Ovary (tissue), 9 donors: ENCODE data around the gene TENM4. TPM values are rescaled to one million over a fixed set of nuclear protein-coding genes. Genes with fewer than 3 reads are reported as not detected.

Source experiments
- DNase-seq, 5 donors: peaks; one replicate each; pipeline ENCODE4 v3.0.0-alpha.2; 2019 to 2020
- H3K27ac ChIP-seq, 2 donors: fragments of 200-600 bp; one replicate each; pipeline versions ENCODE4 v1.5.1 to v1.8.0; 2019 to 2022
- H3K27me3 ChIP-seq: fragments of 200-600 bp; one replicate; pipeline ENCODE4 v1.8.0; 2022
- H3K36me3 ChIP-seq: fragments of 200-600 bp; sonication (generic); one replicate; pipeline ENCODE4 v1.5.1; 2019
- H3K4me1 ChIP-seq: one replicate; pipeline ENCODE4 v1.8.1; 2013; ENCODE audit warnings: mild to moderate bottlenecking, moderate library complexity; ENCODE audit not compliant: insufficient read depth
- H3K4me3 ChIP-seq: fragments of 200-600 bp; sonication (generic); one replicate; pipeline ENCODE4 v1.5.1; 2017
- H3K9me3 ChIP-seq, 2 donors: fragments of 200-600 bp in 1 of 2; sonication (generic) in 1 of 2; one replicate each; pipeline versions ENCODE4 v1.5.1 to v1.8.1; 2013 to 2019; ENCODE audit warnings: mild to moderate bottlenecking in 1 of 2, moderate library complexity in 1 of 2
- CTCF ChIP-seq, 3 donors: fragments of 450-650 bp in 2 of 3; fragments of 200-600 bp in 1 of 3; IDR thresholded peaks; one replicate each; pipeline versions ENCODE4 v1.5.1 to v1.8.0; 2016 to 2022; ENCODE audit warnings: antibody characterized with exemption in 3 of 3, mild to moderate bottlenecking in 1 of 3
- EP300 ChIP-seq: sonication (generic); formaldehyde crosslinking; IDR thresholded peaks from one replicate; pipeline ENCODE4 v1.6.1; 2017; ENCODE audit warnings: antibody characterized with exemption
- POLR2A ChIP-seq: fragments of 450-650 bp; IDR thresholded peaks from one replicate; pipeline ENCODE4 v1.6.1; 2017; ENCODE audit warnings: antibody characterized with exemption, mild to moderate bottlenecking, moderate library complexity
- WGBS, 3 donors: extraction: QIAGEN DNeasy Blood & Tissue Kit in 1 of 3; methylation state at CpG; one replicate each; pipeline versions ENCODE4 v1.1.5 to v1.1.7; 2013 to 2017; 5-methylcytosine and 5-hydroxymethylcytosine counted together
- intact Hi-C, 4 donors: fragments of 100-400 bp; cut with DNase I; formaldehyde crosslinking; loops; one replicate each; pipeline versions ENCODE4 v1.11.0 to v1.15.1; 2022 to 2023
- polyA plus RNA-seq, 2 donors: library from polyadenylated mRNA; stranded (reverse); fragments of 200-250 nt in 1 of 2; fragments of 350-450 nt in 1 of 2; fragmentation: Illumina TruSeq in 1 of 2; extraction: RNeasy Lipid Tissue Mini Kit (QIAGEN cat#74804) in 1 of 2; gene quantifications; one replicate each; pipeline ENCODE4 v1.2.3, GENCODE V29; 2013 to 2014
- total RNA-seq, 7 donors: library from RNA; depleted of rRNA in 2 of 7; stranded (reverse); fragments of >200 nt in 2 of 7; fragmentation: NEBNext Ultra II Directional in 3 of 7; extraction: Animal tissue kit (Norgen Biotek cat#: 25700) in 3 of 7; gene quantifications; one replicate each; pipeline versions ENCODE4 v1.1.0 to v1.2.4, GENCODE V29; 2016 to 2023
- donor health status: DM: no; HTN: no; CAD: no; lungs with moderate emphysema.
- donor health status: DM: no; HTN: no; CAD: no.
- donor health status: Bipolar disorder and iron deficiency.
- donor health status: DM: yes; HTN: yes; CAD: no.
- donor health status: DM: no; HTN: no; CAD: no.
- donor health status: DM: yes; HTN: yes; CAD: no.

The TENM4 gene
- total and polyA plus RNA-seq, 9 donors = 11.0 to 206 (median 107) TPM

DNA sequence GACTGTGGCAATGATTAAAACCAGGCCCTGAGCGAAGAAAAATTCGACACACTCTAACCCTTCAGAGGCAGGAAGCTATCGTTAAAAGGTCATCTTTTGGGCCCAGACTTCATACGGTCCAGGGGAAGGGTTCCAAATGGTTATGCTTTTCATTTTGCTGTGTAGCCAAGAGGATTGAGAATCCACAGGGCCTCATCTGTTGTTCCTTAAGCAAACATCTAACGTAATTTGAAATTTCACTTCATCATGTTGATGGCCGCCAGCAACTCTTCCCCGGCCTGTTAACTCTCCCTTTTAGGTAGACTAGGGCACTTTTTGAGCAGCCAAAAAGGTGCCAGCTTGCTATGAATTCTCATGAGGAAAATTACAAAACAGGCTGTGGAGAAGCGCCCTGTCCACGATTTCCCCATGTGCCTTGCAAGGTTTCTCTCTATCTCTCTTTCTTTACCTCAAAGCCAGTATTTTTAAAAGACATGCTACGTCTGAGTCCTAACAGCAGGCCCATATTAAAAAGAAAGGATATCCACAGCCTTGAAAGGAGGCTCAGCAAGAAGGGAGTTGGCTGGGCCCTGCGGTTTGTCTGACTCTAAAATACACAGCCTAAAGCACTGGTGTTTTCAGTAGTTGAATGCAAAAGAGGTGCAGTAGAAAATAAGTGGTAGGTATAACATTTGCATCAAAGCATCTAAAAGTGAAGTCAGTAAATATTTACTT is 509.9 kb downstream of the TENM4 start:
- TF ChIP-seq EP300 = no peak
- TF ChIP-seq CTCF (IDR thresholded peaks at IDR 0.05) = no peak
- no peak for TF ChIP-seq POLR2A
- intact Hi-C loops = no loop called here
- Histone ChIP-seq H3K4me3 (no peak overlapping the region), H3K36me3 (no peaks in the 10 kb centered on the region), H3K9me3 (no peaks in the 10 kb centered on the region), H3K4me1 (no peaks in the 10 kb centered on the region), H3K27me3 (no peaks in the 10 kb centered on the region), H3K27ac (no peak overlapping the region)
- no peak for DNase-seq
- WGBS, 3 donors = 82 to 85% (median 84%) methylated on average over 11 of the region's 11 CpGs

DNA sequence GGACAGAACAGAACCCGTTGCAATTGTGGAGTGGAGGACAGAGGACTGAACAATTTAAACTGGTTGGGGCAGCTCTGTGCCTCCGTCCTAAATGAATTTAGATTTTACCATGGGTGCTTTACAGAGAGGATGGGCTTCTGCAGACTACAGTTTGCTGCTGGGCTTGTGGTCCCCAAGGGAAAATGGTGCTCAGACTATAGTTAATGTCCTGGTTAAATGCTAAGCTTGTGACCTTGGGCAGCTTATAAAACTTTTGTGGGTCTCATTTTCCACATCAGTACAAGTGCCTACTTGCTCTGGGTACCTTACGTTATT is 511.0 kb downstream of the TENM4 start:
- WGBS, 3 donors = 89 to 95% (median 93%) methylated on average over 3 of the region's 3 CpGs

GRCh38 chr11:78929207-78929905 is 511.5 kb downstream of the TENM4 start:
- Histone ChIP-seq H3K27me3 (no peaks in the 10 kb centered on the region), H3K9me3 (no peaks in the 10 kb centered on the region), H3K36me3 (no peaks in the 10 kb centered on the region), H3K4me3 (no peak overlapping the region), H3K27ac (no peak overlapping the region), H3K4me1 (peaks cover 1% of the 10 kb centered on the region)
- no peak for DNase-seq
- intact Hi-C loops = no loop called here
- TF ChIP-seq POLR2A (no peak), CTCF (IDR thresholded peaks at IDR 0.05) (no peak), EP300 (no peak)
- 85 to 88% (median 88%) methylated on average over 5 of the region's 5 CpGs for WGBS, 3 donors

More for the DNA sequence above, 511.0 kb downstream of the TENM4 start:
- TF ChIP-seq EP300 = no peak
- TF ChIP-seq POLR2A = no peak
- TF ChIP-seq CTCF (IDR thresholded peaks at IDR 0.05) = no peak
- no peak for DNase-seq
- H3K36me3 ChIP-seq = no peaks in the 10 kb centered on the region
- no peak overlapping the region for H3K4me3 ChIP-seq
- H3K27ac ChIP-seq = no peak overlapping the region
- no peaks in the 10 kb centered on the region for H3K27me3 ChIP-seq
- peaks cover 1% of the 10 kb centered on the region for H3K4me1 ChIP-seq
- intact Hi-C loops = no loop called here
- H3K9me3 ChIP-seq = no peaks in the 10 kb centered on the region

DNA sequence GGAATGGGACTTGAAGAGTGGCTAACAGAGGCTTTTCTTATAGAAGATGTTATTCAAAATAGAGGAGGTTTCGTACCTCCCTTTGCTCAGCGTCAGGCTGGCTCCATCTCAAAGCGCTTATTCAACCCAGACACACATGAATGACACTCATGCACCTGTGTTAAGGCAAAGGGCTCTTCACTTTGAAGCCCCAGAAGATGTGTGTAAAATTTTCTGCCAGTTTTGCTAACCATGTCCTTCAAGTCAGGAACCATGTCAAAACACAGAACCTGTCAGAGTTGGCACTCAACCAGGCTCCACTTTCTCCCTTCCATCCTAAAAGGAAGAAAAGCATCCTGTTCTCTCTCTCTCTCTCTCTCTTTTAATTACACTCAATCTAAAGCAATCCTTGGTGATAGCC is 513.3 kb downstream of the TENM4 start:
- Histone ChIP-seq H3K27ac (no peak overlapping the region), H3K9me3 (no peaks in the 10 kb centered on the region), H3K4me3 (no peak overlapping the region), H3K36me3 (no peaks in the 10 kb centered on the region), H3K27me3 (no peaks in the 10 kb centered on the region), H3K4me1 (peaks cover 1% of the 10 kb centered on the region)
- 56 to 75% (median 59%) methylated on average over 3 of the region's 3 CpGs for WGBS, 3 donors
- TF ChIP-seq EP300 (no peak), POLR2A (no peak), CTCF (IDR thresholded peaks at IDR 0.05) (no peak)
- intact Hi-C loops = no loop called here
- no peak for DNase-seq
